GM23248 (cell line): ENCODE data around the gene STAB2.

ENCODE experiments used
- EZH2 ChIP-seq: fragments of 200-600 bp; sonication (generic); IDR thresholded peaks from 2 replicates; pipeline ENCODE4 v1.6.1; 2018; ENCODE audit warnings: antibody characterized with exemption, mild to moderate bottlenecking; ENCODE audit not compliant: insufficient read depth, poor library complexity, severe bottlenecking
- EZH2phosphoT487 ChIP-seq: fragments of 200-600 bp; sonication (generic); IDR thresholded peaks from 2 replicates; pipeline ENCODE4 v1.6.1; 2018; ENCODE audit warnings: antibody characterized with exemption, moderate library complexity, mild to moderate bottlenecking, low read depth; ENCODE audit not compliant: insufficient read depth

- TF ChIP-seq EZH2phosphoT487 (no peak), EZH2 (no peak)
Observed at GRCh38 chr12:103762473-103762872, 175.4 kb downstream of the STAB2 start.
